Stomach smooth muscle (tissue), 2 donors: Measurements from ENCODE around the gene PHACTR1.
"Not testable (repeated sequence)": the region's sequence is repeated elsewhere in the genome, so short reads cannot be mapped to it uniquely, and the experiment has no call there.

Experiments
- H3K27ac ChIP-seq: one replicate; pipeline ENCODE4 v1.7.0; 2013; ENCODE audit warnings: mild to moderate bottlenecking, low read length, inconsistent platforms
- H3K27me3 ChIP-seq, 2 donors: one replicate each; pipeline ENCODE4 v1.7.0; 2013; ENCODE audit warnings: low read length in 2 of 2; ENCODE audit not compliant: insufficient read depth in 2 of 2, control insufficient read depth in 1 of 2
- H3K36me3 ChIP-seq, 2 donors: one replicate each; pipeline ENCODE4 v1.7.0; 2013; ENCODE audit warnings: low read length in 2 of 2; ENCODE audit not compliant: control insufficient read depth in 2 of 2, insufficient read depth in 2 of 2
- H3K4me1 ChIP-seq: one replicate; pipeline ENCODE4 v1.7.0; 2013; ENCODE audit warnings: low read length; ENCODE audit not compliant: control insufficient read depth, insufficient read depth
- H3K4me3 ChIP-seq, 2 donors: one replicate each; pipeline ENCODE4 v1.7.0; 2013; ENCODE audit warnings: low read length in 2 of 2
- H3K9ac ChIP-seq, 2 donors: one replicate each; pipeline ENCODE4 v1.7.0; 2013; ENCODE audit warnings: low read length in 2 of 2, mild to moderate bottlenecking in 1 of 2
- H3K9me3 ChIP-seq, 2 donors: one replicate each; pipeline ENCODE4 v1.7.0; 2013; ENCODE audit warnings: low read length in 2 of 2; ENCODE audit not compliant: control insufficient read depth in 2 of 2
- donor health status: healthy.
- donor health status: Pancreatic carcinoma.

PHACTR1 gene

DNA sequence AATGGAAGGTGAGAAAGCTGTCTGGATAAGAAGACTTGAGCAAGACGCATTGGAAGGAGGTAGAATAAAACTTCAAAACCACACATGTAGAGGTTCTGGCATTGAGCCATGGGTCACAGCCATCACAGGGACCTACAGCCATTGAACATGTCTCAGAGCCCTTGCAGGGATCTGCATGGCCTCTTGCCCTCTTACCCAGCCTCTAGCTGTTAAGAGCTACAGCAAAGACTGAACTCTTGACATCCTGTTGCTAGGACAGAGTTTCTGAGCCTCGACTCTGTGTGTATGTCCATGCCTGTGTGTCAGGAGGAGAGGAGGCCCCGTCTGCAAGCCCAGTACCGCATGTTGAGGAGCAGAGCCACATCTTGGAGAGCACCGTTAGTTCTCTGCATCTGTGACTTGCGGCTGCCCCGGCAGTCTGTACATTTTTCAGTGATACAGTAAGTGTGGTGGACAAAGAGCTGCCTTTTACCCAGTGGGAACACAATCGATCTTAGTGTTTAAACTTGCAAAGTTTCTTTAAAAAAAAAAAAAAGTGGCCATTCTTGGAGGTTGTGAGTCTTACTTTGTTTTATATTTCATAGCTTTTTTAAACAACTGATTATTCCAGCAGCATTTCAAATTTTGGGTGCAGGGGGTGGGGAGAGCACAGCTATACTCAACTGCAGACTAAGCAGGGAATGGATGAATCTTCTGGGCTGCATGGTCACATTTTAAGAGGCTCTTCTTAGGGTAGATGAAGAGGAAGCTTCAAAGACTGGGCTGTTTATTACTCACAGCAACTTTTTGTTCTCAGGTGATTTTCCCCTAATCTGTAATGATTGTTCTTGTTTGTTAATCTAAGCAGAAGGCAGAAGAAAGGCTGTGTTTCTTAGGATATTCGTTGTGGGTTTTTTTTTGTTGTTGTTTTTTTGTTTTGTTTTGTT, 523.2 kb downstream of the PHACTR1 start:
- Histone ChIP-seq H3K4me1 (no peaks in the 10 kb centered on the region), H3K9me3 (no peaks in the 10 kb centered on the region), H3K9ac (no peak overlapping the region), H3K36me3 (peaks cover 0 to 13% of the 10 kb centered on the region in 2 donors), H3K27ac (no peak overlapping the region), H3K4me3 (no peak overlapping the region), H3K27me3 (no peaks in the 10 kb centered on the region)

DNA sequence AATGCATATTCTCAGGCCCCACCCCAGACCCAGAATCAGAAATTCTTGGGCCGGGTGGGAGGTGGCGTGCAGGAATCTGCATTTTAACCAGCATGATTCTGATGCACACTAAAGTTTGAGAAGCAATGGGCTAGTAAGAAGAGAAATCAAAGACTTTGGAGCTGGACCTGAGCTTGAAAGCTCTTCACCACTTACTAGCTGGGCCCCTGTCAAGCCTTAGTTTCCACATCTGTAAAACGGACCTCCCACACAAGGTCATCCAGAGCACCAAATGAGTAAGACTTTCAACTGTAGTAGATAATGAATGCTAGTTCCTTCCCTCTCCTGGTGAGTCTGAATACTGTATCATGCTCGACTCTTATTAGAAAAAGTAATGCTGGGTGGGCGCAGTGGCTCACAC, 524.8 kb downstream of the PHACTR1 start:
- Histone ChIP-seq H3K9ac (no peak overlapping the region), H3K9me3 (no peaks in the 10 kb centered on the region), H3K27ac (no peak overlapping the region), H3K4me3 (no peak overlapping the region), H3K36me3 (peaks cover 0 to 7% of the 10 kb centered on the region in 2 donors), H3K27me3 (no peaks in the 10 kb centered on the region), H3K4me1 (no peaks in the 10 kb centered on the region)

DNA sequence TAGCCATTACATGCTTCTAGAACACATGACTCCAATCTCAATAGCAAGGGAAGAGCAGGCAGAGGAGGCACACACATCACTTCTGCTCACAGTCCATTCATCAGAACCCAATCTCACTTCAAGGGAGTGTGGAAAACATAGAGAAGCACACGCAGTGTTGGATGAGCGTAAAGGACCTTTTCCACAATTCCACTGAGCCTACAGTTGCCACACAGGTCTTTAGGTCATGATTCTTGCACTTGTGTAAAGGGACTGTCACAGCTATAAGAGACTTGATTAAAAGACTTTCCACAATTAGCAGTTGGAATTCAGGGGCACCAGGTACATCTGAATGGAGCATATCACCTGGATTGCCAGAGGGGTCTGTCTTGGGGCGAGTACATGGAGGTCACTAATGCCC, 525.6 kb downstream of the PHACTR1 start:
- H3K9ac ChIP-seq, result no peak overlapping the region
- no peaks in the 10 kb centered on the region for H3K4me1 ChIP-seq
- no peaks in the 10 kb centered on the region for H3K9me3 ChIP-seq
- no peak overlapping the region for H3K27ac ChIP-seq
- H3K4me3 ChIP-seq, result no peak overlapping the region
- no peaks in the 10 kb centered on the region for H3K27me3 ChIP-seq
- peaks cover 0 to 7% of the 10 kb centered on the region in 2 donors for H3K36me3 ChIP-seq

DNA sequence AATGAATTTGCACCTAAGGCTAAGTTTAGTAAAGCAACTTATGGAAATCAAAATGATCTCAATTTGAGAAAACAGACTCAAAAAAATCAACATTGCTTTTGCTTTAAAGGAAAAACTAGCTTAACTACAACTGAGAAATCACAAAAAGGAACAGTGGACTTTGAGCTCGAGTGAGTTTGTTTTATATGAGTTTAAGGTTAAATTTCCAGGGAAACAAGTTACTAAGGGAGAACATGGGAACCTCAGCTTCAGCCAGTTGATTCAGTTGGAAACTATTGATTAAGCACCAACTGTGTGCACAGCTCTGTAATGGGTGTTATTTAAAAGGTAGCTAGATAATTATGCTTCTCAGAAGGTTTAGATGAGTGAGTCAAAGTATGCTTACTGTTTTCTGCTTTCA, 526.0 kb downstream of the PHACTR1 start:
- H3K9ac ChIP-seq, result no peak overlapping the region

DNA sequence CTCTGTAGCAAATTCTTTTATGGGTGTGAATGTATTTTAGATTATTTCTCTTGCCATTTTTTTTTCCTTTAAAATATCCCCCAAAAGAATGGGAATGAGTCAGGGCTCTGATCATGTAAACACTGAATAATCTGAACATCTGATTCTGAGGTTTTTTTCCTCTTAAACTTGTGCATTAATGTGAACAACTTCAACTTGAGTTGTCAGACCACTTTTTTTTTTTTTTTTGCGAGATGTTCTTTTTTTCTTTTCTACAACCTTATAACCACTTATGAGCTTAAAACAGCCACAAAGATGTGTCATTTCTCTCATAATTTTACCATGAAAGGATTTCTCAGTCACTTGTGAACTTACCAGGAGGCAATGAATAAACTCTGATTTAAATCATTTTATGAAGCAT, 526.5 kb downstream of the PHACTR1 start:
- no peaks in the 10 kb centered on the region for H3K27me3 ChIP-seq
- H3K9ac ChIP-seq, result no peak overlapping the region
- no peak overlapping the region for H3K4me3 ChIP-seq
- H3K4me1 ChIP-seq, result no peaks in the 10 kb centered on the region
- H3K36me3 ChIP-seq, result peaks cover 0 to 6% of the 10 kb centered on the region in 2 donors
- no peaks in the 10 kb centered on the region for H3K9me3 ChIP-seq
- no peak overlapping the region for H3K27ac ChIP-seq

More for the DNA sequence above, 526.0 kb downstream of the PHACTR1 start:
- H3K9me3 ChIP-seq, result no peaks in the 10 kb centered on the region
- no peak overlapping the region for H3K27ac ChIP-seq
- no peaks in the 10 kb centered on the region for H3K27me3 ChIP-seq
- H3K36me3 ChIP-seq, result peaks cover 0 to 7% of the 10 kb centered on the region in 2 donors
- H3K4me3 ChIP-seq, result no peak overlapping the region
- no peaks in the 10 kb centered on the region for H3K4me1 ChIP-seq

DNA sequence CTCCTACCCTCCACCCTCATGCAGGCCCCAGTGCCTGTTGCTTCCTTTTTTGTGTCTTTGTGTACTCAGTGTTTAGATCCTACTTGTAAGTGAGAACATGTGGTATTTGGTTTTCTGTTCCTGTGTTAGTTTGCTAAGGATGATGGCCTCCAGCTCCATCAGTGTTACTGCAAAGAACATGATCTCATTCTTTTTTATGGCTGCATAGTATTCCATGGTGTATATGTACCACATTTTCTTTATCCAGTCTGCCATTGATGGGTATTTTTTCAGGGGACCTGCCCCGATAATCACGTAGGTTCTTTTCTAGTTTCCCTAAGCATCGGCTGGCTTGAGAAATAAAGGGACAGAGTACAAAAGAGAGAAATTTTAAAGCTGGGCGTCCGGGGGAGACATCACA, 527.2 kb downstream of the PHACTR1 start:
- H3K27me3 ChIP-seq, H3K4me1 ChIP-seq, H3K36me3 ChIP-seq, H3K27ac ChIP-seq, H3K9me3 ChIP-seq, H3K4me3 ChIP-seq, H3K9ac ChIP-seq: not testable (repeated sequence)

DNA sequence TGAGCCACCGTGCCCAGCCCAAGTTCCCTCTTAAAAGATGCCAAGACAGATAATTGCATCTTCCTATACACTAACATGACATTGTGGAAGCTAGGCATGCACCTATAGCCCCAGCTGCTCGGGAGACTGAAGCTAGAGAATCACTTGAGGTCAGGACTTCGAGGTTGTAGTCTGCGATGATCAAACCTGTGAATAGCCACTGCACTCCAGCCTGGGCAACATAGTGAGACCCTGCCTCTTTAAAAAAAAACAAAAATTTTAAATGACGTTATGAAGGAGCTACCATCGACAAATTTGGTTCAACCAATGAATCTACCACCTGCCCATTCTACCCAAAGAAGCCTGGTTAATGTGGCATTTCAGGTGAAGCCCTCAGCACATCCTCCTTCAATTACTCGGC, 531.1 kb downstream of the PHACTR1 start:
- H3K9ac ChIP-seq, result no peak overlapping the region
- H3K4me1 ChIP-seq, result no peaks in the 10 kb centered on the region
- H3K27me3 ChIP-seq, result no peaks in the 10 kb centered on the region
- H3K36me3 ChIP-seq, result peaks cover 0 to 5% of the 10 kb centered on the region in 2 donors
- H3K4me3 ChIP-seq, result no peak overlapping the region
- H3K9me3 ChIP-seq, result no peaks in the 10 kb centered on the region
- H3K27ac ChIP-seq, result no peak overlapping the region

DNA sequence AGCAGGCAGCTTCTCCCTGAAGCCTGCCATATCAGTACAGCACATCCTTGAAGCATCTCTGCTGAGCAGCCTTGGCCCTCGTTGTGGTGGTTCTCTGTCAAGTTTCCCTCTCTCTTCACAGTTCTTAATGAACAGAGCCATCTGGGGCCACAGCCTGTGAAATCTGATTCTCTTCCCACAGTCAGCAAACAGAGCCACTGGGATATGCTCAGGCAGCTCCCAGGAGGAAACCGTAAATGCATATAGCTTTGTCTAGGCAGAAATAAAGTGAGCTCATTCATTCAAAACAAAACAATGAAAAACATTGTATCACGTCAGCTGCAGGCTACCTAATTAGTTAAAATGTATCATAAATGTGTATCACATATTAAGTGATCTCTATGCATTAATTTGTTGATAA, 531.5 kb downstream of the PHACTR1 start:
- Histone ChIP-seq H3K9ac (no peak overlapping the region), H3K9me3 (no peaks in the 10 kb centered on the region), H3K4me1 (no peaks in the 10 kb centered on the region), H3K27me3 (no peaks in the 10 kb centered on the region), H3K27ac (no peak overlapping the region), H3K36me3 (peaks cover 0 to 5% of the 10 kb centered on the region in 2 donors), H3K4me3 (no peak overlapping the region)

DNA sequence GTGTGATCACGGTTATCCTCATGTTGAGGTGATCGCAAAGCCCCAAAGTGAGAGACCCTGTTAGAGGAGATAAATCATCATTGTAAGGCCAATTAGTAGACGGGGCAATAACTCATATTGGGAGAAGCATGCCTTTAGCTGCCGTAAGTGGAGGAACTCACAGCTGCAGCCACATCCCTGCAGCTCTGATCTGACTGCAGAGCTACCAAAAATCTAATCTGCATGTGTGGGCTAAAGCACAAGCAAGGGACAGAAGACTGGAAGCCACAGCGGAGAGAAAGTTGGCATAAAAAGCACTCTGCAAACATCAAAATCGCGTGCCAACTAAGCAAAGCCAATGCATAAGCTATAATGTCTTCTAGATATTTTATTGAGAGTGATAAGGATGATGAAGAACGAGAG, 532.0 kb downstream of the PHACTR1 start:
- no peak overlapping the region for H3K9ac ChIP-seq
- H3K27ac ChIP-seq, result no peak overlapping the region
- peaks cover 0 to 2% of the 10 kb centered on the region in 2 donors for H3K9me3 ChIP-seq
- no peaks in the 10 kb centered on the region for H3K4me1 ChIP-seq
- H3K27me3 ChIP-seq, result no peaks in the 10 kb centered on the region
- H3K4me3 ChIP-seq, result no peak overlapping the region
- H3K36me3 ChIP-seq, result peaks cover 0 to 5% of the 10 kb centered on the region in 2 donors

DNA sequence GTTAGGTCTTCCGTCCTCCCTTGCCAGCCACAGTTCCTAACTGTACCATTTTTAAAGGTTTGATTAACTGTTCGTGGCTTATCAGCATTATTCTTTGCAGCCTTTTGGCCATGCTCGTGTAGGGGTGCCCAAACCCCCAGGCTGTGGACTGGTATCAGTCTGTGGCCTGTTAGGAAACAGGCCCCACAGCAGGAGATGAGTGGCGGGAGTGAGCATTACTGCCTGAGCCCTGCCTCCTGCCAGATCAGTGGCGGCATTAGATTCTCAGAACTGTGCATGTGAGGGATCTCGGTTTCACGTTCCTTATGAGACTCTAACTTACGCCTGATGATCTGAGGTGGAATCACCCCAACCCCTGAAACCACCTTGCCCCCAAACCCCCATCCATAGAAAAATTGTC, 532.4 kb downstream of the PHACTR1 start:
- Histone ChIP-seq H3K9me3 (peaks cover 0 to 2% of the 10 kb centered on the region in 2 donors), H3K36me3 (peaks cover 0 to 5% of the 10 kb centered on the region in 2 donors), H3K27me3 (no peaks in the 10 kb centered on the region), H3K9ac (no peak overlapping the region), H3K27ac (no peak overlapping the region), H3K4me3 (no peak overlapping the region), H3K4me1 (no peaks in the 10 kb centered on the region)

DNA sequence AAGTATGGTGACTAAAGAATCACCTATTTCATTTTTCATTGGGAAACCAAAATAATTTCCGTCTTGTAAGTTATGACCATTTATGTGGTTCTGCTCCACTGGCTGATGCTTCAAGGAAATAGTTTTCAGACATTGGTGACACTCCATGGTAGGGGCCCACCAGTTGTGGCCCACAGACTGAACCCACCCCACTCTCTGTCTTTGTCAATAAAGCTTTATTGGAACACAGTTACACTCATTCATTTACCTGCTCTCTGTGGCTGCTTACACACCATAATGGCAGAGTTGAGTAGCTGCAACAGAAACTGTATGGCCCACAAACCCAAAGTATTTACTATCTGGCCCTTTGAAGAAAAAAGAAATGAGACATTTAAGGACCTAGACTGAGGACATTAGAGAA, 533.2 kb downstream of the PHACTR1 start:
- peaks cover 0 to 5% of the 10 kb centered on the region in 2 donors for H3K36me3 ChIP-seq
- H3K27ac ChIP-seq, result no peak overlapping the region
- no peak overlapping the region for H3K4me3 ChIP-seq
- H3K9ac ChIP-seq, result no peak overlapping the region
- no peaks in the 10 kb centered on the region for H3K27me3 ChIP-seq
- peaks cover 0 to 2% of the 10 kb centered on the region in 2 donors for H3K9me3 ChIP-seq
- no peaks in the 10 kb centered on the region for H3K4me1 ChIP-seq
